GM23338 (cell line): Measurements from ENCODE around the gene CD34.

ENCODE experiments used
- CTCF ChIP-seq, 2 experiments: fragments of 200-600 bp in 1 of 2; sonication (generic) in 1 of 2; conservative IDR thresholded peaks; 2 replicates each; pipeline versions ENCODE4 v1.5.1 to v1.6.1; 2016 to 2017; ENCODE audit warnings: antibody characterized with exemption in 2 of 2, low read depth in 2 of 2, mild to moderate bottlenecking in 2 of 2, moderate library complexity in 1 of 2
- EZH2 ChIP-seq: fragments of 200-600 bp; sonication (generic); IDR thresholded peaks from one replicate; pipeline ENCODE4 v1.8.0; 2017; ENCODE audit warnings: antibody characterized with exemption, mild to moderate bottlenecking, low read depth; ENCODE audit not compliant: unreplicated experiment
- NANOG ChIP-seq: IDR thresholded peaks from 2 replicates; pipeline ENCODE4 v1.6.1; 2016; ENCODE audit warnings: antibody characterized with exemption, borderline replicate concordance
- POLR2AphosphoS5 ChIP-seq: IDR thresholded peaks from 2 replicates; pipeline ENCODE4 v1.6.1; 2016; ENCODE audit warnings: antibody characterized with exemption, low read depth

- no peak for TF ChIP-seq EZH2
- TF ChIP-seq CTCF (conservative IDR thresholded peaks at IDR 0.05; ENCODE audit: low read depth in 2 of 2) = no peak
- no peak for TF ChIP-seq POLR2AphosphoS5
- no peak for TF ChIP-seq NANOG
Measured at GRCh38 chr1:207917080-207917479, 6.2 kb upstream of the CD34 start.
